ENCODE data around the gene VGLL4. TPM values are rescaled to one million over a fixed set of nuclear protein-coding genes. Genes with fewer than 3 reads are reported as not detected.
A peak's percentile ranks its signal among the peaks of the same experiment; 100 is the strongest.

VGLL4 gene
- total and polyA plus RNA-seq, 2 donors (not counting 1 experiment from before 2014, with no cell fraction given): 25.8 to 29.0 TPM

- Histone ChIP-seq H4K20me1 (ENCODE audit: control insufficient read depth, insufficient read depth, low read length, poor library complexity, severe bottlenecking) (peaks cover 5% of the 10 kb centered on the region), H3K27ac (ENCODE audit: low read length in 2 of 2) (peak overlapping the region in 1 of 2 donors; percentile 87), H3K4me3 (ENCODE audit: control extremely low read depth in 1 of 5, extremely low read depth in 1 of 5, insufficient read depth in 1 of 5, low read depth in 2 of 5, low read length in 4 of 5) (no peak overlapping the region), H2AFZ (ENCODE audit: insufficient read depth, low read depth, low read length, poor library complexity, severe bottlenecking) (no peak overlapping the region), H3K9me3 (ENCODE audit: control extremely low read depth in 1 of 3, control insufficient read depth in 2 of 3, insufficient read depth in 1 of 3, low read length in 2 of 3) (no peaks in the 10 kb centered on the region), H3K36me3 (replicated peaks in 1 of 2; ENCODE audit: control extremely low read depth in 1 of 2, control insufficient read depth in 1 of 2, extremely low read depth in 1 of 2, insufficient read depth in 2 of 2, low read length in 1 of 2) (peaks cover 0 to 14% of the 10 kb centered on the region in 2 experiments), H3K4me1 (ENCODE audit: control insufficient read depth in 2 of 2, insufficient read depth in 2 of 2, low read length in 2 of 2) (peaks cover 18 to 27% of the 10 kb centered on the region in 2 donors), H3K4me2 (replicated peaks; ENCODE audit: low read depth, low read length, poor library complexity, severe bottlenecking) (no peak overlapping the region), H3K79me2 (ENCODE audit: control insufficient read depth, insufficient read depth, low read length) (peaks cover 28% of the 10 kb centered on the region), H3K27me3 (replicated peaks in 1 of 4; ENCODE audit: control extremely low read depth in 1 of 4, control insufficient read depth in 3 of 4, insufficient read depth in 4 of 4, low read length in 3 of 4) (no peaks in the 10 kb centered on the region), H3K9ac (ENCODE audit: low read length) (no peak overlapping the region)
- ChIA-PET POLR2A (no interaction called here), CTCF (no interaction called here)
- no peaks in the 10 kb centered on the region for H3K27me3 Mint-ChIP-seq
- no peak overlapping the region for H3K27ac Mint-ChIP-seq
- TF ChIP-seq EZH2 (IDR thresholded peaks at IDR 0.05; ENCODE audit: borderline replicate concordance, insufficient read depth, low read depth, low read length, poor library complexity, severe bottlenecking) (no peak), CTCF (IDR thresholded peaks at IDR 0.05) (no peak)
- H3K4me1 Mint-ChIP-seq: peaks cover 43% of the 10 kb centered on the region
- intact Hi-C loops (cut with micrococcal nuclease): no loop called here
- no peak overlapping the region for H3K4me3 Mint-ChIP-seq
- no peak for ATAC-seq (ENCODE audit: low read depth)
- no peaks in the 10 kb centered on the region for H3K9me3 Mint-ChIP-seq (ENCODE audit: insufficient read depth)
- peak; percentile 28 for DNase-seq
- WGBS (ENCODE audit: insufficient coverage): 85% methylated on average over 12 of the region's 15 CpGs
Measured at GRCh38 chr3:11604139-11604892, 39.4 kb downstream of the VGLL4 start.

- TF ChIP-seq EZH2 (IDR thresholded peaks at IDR 0.05; ENCODE audit: borderline replicate concordance, insufficient read depth, low read depth, low read length, poor library complexity, severe bottlenecking) (no peak), CTCF (IDR thresholded peaks at IDR 0.05) (no peak)
- H3K4me1 ChIP-seq (ENCODE audit: control insufficient read depth in 2 of 2, insufficient read depth in 2 of 2, low read length in 2 of 2): peaks cover 18 to 27% of the 10 kb centered on the region in 2 donors
- H3K9me3 Mint-ChIP-seq (ENCODE audit: insufficient read depth): no peaks in the 10 kb centered on the region
- DNase-seq: no peak
- H3K27ac Mint-ChIP-seq: peak overlapping the region; percentile 68
- no peaks in the 10 kb centered on the region for H3K9me3 ChIP-seq (ENCODE audit: control extremely low read depth in 1 of 3, control insufficient read depth in 2 of 3, insufficient read depth in 1 of 3, low read length in 2 of 3)
- ChIA-PET CTCF (no interaction called here), POLR2A (no interaction called here)
- peak overlapping the region; percentile 4 to 87 for H3K27ac ChIP-seq (ENCODE audit: low read length in 2 of 2)
- H3K4me3 Mint-ChIP-seq: no peak overlapping the region
- WGBS (ENCODE audit: insufficient coverage): 90% methylated on average over 9 of the region's 9 CpGs
- H2AFZ ChIP-seq (ENCODE audit: insufficient read depth, low read depth, low read length, poor library complexity, severe bottlenecking): no peak overlapping the region
- H3K27me3 Mint-ChIP-seq: no peaks in the 10 kb centered on the region
- H3K4me2 ChIP-seq (replicated peaks; ENCODE audit: low read depth, low read length, poor library complexity, severe bottlenecking): no peak overlapping the region
- intact Hi-C loops (cut with micrococcal nuclease): loop anchor here (2.0 kb wide), 3 partner anchors 21 to 115 kb away; partner anchors contain the start of gene VGLL4
- H3K79me2 ChIP-seq (ENCODE audit: control insufficient read depth, insufficient read depth, low read length): peaks cover 26% of the 10 kb centered on the region
- peaks cover 0 to 14% of the 10 kb centered on the region in 2 experiments for H3K36me3 ChIP-seq (replicated peaks in 1 of 2; ENCODE audit: control extremely low read depth in 1 of 2, control insufficient read depth in 1 of 2, extremely low read depth in 1 of 2, insufficient read depth in 2 of 2, low read length in 1 of 2)
- peaks cover 41% of the 10 kb centered on the region for H3K4me1 Mint-ChIP-seq
- ATAC-seq (ENCODE audit: low read depth): no peak
- H3K9ac ChIP-seq (ENCODE audit: low read length): no peak overlapping the region
- no peak overlapping the region for H3K4me3 ChIP-seq (ENCODE audit: control extremely low read depth in 1 of 5, extremely low read depth in 1 of 5, insufficient read depth in 1 of 5, low read depth in 2 of 5, low read length in 4 of 5)
- peaks cover 5% of the 10 kb centered on the region for H4K20me1 ChIP-seq (ENCODE audit: control insufficient read depth, insufficient read depth, low read length, poor library complexity, severe bottlenecking)
- H3K27me3 ChIP-seq (replicated peaks in 1 of 4; ENCODE audit: control extremely low read depth in 1 of 4, control insufficient read depth in 3 of 4, insufficient read depth in 4 of 4, low read length in 3 of 4): no peaks in the 10 kb centered on the region
Measured at GRCh38 chr3:11603628-11604027, 40.1 kb downstream of the VGLL4 start.

Measured in B cell (primary cell).